H1 (cell line): ENCODE results near the gene MPPED1. TPM values are rescaled to one million over a fixed set of nuclear protein-coding genes. Genes with fewer than 3 reads are reported as not detected.

Experiments used
- ATF3 ChIP-seq: IDR thresholded peaks from 2 replicates; pipeline ENCODE4 v1.6.1; 2011; ENCODE audit warnings: low read depth, mild to moderate bottlenecking, low read length; ENCODE audit not compliant: insufficient read depth
- CEBPB ChIP-seq: IDR thresholded peaks from 2 replicates; pipeline ENCODE4 v1.6.1; 2012; ENCODE audit warnings: low read depth, low read length
- EP300 ChIP-seq, 2 experiments: IDR thresholded peaks; 1 replicate in 1 of 2; 2 replicates in 1 of 2; pipeline ENCODE4 v1.6.1; 2011 to 2012; ENCODE audit warnings: low read depth in 2 of 2, low read length in 2 of 2, mild to moderate bottlenecking in 2 of 2, borderline replicate concordance in 1 of 2, inconsistent platforms in 1 of 2, moderate library complexity in 1 of 2
- KDM4A ChIP-seq: IDR thresholded peaks from one replicate; pipeline ENCODE4 v1.7.1; 2012; ENCODE audit warnings: low read depth, mild to moderate bottlenecking, moderate library complexity, low read length, inconsistent platforms; ENCODE audit not compliant: severe bottlenecking
- polyA plus RNA-seq, 7 experiments: library from polyadenylated mRNA; depleted of rRNA in 3 of 7; stranded (reverse) in 5 of 7; unstranded in 2 of 7; fragments of >200 nt in 5 of 7; fragments of 200-250 nt in 2 of 7; gene quantifications; 1 replicate in 5 of 7; 2 replicates in 1 of 7; 4 replicates in 1 of 7; pipeline versions ENCODE4 v1.2.1 to v1.2.3, GENCODE V29; 2011 to 2013; ENCODE audit warnings: missing spikeins in 2 of 7, mixed read lengths in 2 of 7
- total RNA-seq: library from RNA; stranded (reverse); fragmentation: NEBNext Ultra II Directional; extraction: Animal tissue kit (Norgen Biotek cat#: 25700); gene quantifications from 2 replicates; pipeline ENCODE4 v1.2.1, GENCODE V29; 2021
- TF ChIP-seq, protein P1 (sequence below): fragments of 300-600 bp; sonication (generic); IDR thresholded peaks from 2 replicates; pipeline ENCODE4 v1.7.1; 2012; ENCODE audit warnings: low read length, moderate library complexity, mild to moderate bottlenecking, inconsistent platforms; ENCODE audit not compliant: insufficient replicate concordance

The MPPED1 gene
- total and polyA plus RNA-seq, 2 of the 8 experiments (the other 6 are each of a cell fraction or from before 2014, with no cell fraction given), result 0.29 to 0.37 TPM

DNA sequence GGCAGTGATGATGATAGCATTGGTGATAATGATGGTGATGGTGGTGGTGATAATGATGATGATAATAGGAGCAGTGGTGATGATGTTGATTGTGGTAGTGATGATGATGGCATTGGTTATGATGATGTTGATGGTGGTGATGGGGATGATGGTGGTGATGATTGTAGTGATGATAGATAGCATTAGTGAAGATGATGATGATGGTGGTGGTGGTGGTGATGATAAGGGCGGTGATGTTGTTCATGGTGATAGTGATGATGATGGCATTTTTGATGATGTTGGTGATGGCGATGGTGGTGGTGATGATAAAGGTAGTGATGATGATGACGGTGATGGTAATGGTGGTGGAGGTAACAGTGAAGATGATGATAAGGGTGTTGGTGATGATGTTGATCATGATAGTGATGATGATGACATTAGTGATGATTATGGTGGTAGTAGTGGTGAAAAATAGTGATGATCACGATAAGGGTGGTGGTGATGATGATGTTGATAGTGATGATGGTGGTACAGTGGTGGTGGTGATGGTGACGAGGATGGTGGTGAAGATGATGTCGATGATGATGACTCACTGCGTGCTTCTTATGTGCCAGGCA, 93.0 kb downstream of the MPPED1 start (continued):
- TF ChIP-seq, protein P1, sequence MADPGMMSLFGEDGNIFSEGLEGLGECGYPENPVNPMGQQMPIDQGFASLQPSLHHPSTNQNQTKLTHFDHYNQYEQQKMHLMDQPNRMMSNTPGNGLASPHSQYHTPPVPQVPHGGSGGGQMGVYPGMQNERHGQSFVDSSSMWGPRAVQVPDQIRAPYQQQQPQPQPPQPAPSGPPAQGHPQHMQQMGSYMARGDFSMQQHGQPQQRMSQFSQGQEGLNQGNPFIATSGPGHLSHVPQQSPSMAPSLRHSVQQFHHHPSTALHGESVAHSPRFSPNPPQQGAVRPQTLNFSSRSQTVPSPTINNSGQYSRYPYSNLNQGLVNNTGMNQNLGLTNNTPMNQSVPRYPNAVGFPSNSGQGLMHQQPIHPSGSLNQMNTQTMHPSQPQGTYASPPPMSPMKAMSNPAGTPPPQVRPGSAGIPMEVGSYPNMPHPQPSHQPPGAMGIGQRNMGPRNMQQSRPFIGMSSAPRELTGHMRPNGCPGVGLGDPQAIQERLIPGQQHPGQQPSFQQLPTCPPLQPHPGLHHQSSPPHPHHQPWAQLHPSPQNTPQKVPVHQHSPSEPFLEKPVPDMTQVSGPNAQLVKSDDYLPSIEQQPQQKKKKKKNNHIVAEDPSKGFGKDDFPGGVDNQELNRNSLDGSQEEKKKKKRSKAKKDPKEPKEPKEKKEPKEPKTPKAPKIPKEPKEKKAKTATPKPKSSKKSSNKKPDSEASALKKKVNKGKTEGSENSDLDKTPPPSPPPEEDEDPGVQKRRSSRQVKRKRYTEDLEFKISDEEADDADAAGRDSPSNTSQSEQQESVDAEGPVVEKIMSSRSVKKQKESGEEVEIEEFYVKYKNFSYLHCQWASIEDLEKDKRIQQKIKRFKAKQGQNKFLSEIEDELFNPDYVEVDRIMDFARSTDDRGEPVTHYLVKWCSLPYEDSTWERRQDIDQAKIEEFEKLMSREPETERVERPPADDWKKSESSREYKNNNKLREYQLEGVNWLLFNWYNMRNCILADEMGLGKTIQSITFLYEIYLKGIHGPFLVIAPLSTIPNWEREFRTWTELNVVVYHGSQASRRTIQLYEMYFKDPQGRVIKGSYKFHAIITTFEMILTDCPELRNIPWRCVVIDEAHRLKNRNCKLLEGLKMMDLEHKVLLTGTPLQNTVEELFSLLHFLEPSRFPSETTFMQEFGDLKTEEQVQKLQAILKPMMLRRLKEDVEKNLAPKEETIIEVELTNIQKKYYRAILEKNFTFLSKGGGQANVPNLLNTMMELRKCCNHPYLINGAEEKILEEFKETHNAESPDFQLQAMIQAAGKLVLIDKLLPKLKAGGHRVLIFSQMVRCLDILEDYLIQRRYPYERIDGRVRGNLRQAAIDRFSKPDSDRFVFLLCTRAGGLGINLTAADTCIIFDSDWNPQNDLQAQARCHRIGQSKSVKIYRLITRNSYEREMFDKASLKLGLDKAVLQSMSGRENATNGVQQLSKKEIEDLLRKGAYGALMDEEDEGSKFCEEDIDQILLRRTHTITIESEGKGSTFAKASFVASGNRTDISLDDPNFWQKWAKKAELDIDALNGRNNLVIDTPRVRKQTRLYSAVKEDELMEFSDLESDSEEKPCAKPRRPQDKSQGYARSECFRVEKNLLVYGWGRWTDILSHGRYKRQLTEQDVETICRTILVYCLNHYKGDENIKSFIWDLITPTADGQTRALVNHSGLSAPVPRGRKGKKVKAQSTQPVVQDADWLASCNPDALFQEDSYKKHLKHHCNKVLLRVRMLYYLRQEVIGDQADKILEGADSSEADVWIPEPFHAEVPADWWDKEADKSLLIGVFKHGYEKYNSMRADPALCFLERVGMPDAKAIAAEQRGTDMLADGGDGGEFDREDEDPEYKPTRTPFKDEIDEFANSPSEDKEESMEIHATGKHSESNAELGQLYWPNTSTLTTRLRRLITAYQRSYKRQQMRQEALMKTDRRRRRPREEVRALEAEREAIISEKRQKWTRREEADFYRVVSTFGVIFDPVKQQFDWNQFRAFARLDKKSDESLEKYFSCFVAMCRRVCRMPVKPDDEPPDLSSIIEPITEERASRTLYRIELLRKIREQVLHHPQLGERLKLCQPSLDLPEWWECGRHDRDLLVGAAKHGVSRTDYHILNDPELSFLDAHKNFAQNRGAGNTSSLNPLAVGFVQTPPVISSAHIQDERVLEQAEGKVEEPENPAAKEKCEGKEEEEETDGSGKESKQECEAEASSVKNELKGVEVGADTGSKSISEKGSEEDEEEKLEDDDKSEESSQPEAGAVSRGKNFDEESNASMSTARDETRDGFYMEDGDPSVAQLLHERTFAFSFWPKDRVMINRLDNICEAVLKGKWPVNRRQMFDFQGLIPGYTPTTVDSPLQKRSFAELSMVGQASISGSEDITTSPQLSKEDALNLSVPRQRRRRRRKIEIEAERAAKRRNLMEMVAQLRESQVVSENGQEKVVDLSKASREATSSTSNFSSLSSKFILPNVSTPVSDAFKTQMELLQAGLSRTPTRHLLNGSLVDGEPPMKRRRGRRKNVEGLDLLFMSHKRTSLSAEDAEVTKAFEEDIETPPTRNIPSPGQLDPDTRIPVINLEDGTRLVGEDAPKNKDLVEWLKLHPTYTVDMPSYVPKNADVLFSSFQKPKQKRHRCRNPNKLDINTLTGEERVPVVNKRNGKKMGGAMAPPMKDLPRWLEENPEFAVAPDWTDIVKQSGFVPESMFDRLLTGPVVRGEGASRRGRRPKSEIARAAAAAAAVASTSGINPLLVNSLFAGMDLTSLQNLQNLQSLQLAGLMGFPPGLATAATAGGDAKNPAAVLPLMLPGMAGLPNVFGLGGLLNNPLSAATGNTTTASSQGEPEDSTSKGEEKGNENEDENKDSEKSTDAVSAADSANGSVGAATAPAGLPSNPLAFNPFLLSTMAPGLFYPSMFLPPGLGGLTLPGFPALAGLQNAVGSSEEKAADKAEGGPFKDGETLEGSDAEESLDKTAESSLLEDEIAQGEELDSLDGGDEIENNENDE, result no peak
- TF ChIP-seq ATF3, result no peak
- no peak for TF ChIP-seq KDM4A
- TF ChIP-seq CEBPB, result no peak
- no peak for TF ChIP-seq EP300 (IDR thresholded peaks at IDR 0.05; ENCODE audit: borderline replicate concordance in 1 of 2, low read depth in 2 of 2, low read length in 2 of 2)
- TF ChIP-seq, all 59 proteins: peak for 0
